HCT116 (cell line): ENCODE data around the gene PDE2A. TPM values are rescaled to one million over a fixed set of nuclear protein-coding genes. Genes with fewer than 3 reads are reported as not detected.

Experiments
- ATAC-seq: fragments of 200-7000 bp; cut with Tn5 transposase; 2 replicates; pipeline ENCODE4 v1.9.1; 2020; ENCODE audit warnings: mild to moderate bottlenecking, moderate library complexity
- BruUV-seq: library from RNA; stranded (reverse); fragments of 400-500 nt; replicated peaks from 2 replicates; lab custom pipeline; 2021; lab: Mats Ljungman, UMichigan
- CTCF ChIA-PET: fragments of 300-600 bp; sonication (Branson Sonifier 250); formaldehyde crosslinking; loops from one replicate; lab custom pipeline; 2021; ENCODE audit warnings: antibody characterized with exemption; lab: Charles Lee
- POLR2A ChIA-PET: fragments of 300-600, 350-600 bp; sonication (Branson Sonifier 250); formaldehyde crosslinking; loops from one replicate; lab custom pipeline; 2021; ENCODE audit warnings: antibody characterized with exemption; lab: Charles Lee
- RAD21 ChIA-PET, 2 experiments: fragments of 300-600 bp; sonication (Branson Sonifier 250); formaldehyde crosslinking; loops; one replicate each; lab custom pipeline; 2023; ENCODE audit warnings: low total read pairs in 2 of 2; ENCODE audit not compliant: uncharacterized antibody in 2 of 2, unreplicated experiment in 2 of 2, low non-redundant PET in 1 of 2; lab: Charles Lee
- DNase-seq: peaks from one replicate; pipeline ENCODE4 v3.0.0-alpha.2; 2010; ENCODE audit warnings: low read depth, low spot score
- H2AFZ ChIP-seq: fragments of 200-600 bp; shearing (Covaris generic), sonication (generic); 2 replicates; pipeline ENCODE4 v1.6.1; 2017; ENCODE audit warnings: low read depth, mixed run types, mixed read lengths, antibody characterized with exemption, low read length; ENCODE audit not compliant: poor library complexity, severe bottlenecking
- H3K27ac ChIP-seq: 2 replicates; pipeline ENCODE4 v1.5.1; 2012; ENCODE audit warnings: low read depth, low read length
- H3K27me3 ChIP-seq: fragments of 200-600 bp; sonication (generic); 2 replicates; pipeline ENCODE4 v1.6.1; 2016; ENCODE audit warnings: mixed run types, low read length, mixed read lengths; ENCODE audit not compliant: insufficient read depth
- H3K36me3 ChIP-seq, 2 experiments: fragments of 200-500 bp in 1 of 2; fragments of 200-600 bp in 1 of 2; sonication (Bioruptor generic) in 1 of 2; sonication (generic) in 1 of 2; 2 replicates each; pipeline versions ENCODE4 v1.5.1 to v1.6.1; 2014 to 2016; ENCODE audit warnings: low read length in 2 of 2, inconsistent platforms in 1 of 2, mixed read lengths in 1 of 2, mixed run types in 1 of 2; ENCODE audit not compliant: insufficient read depth in 2 of 2, control insufficient read depth in 1 of 2
- H3K4me1 ChIP-seq, 2 experiments: fragments of 200-600 bp in 1 of 2; sonication (generic) in 1 of 2; 2 replicates each; pipeline versions ENCODE4 v1.5.1 to v1.6.1; 2012 to 2017; ENCODE audit warnings: low read length in 2 of 2, inconsistent platforms in 1 of 2, mild to moderate bottlenecking in 1 of 2, mixed read lengths in 1 of 2, mixed run types in 1 of 2, moderate library complexity in 1 of 2; ENCODE audit not compliant: insufficient read depth in 2 of 2, control insufficient read depth in 1 of 2
- H3K4me2 ChIP-seq: fragments of 200-600 bp; sonication (generic); 2 replicates; pipeline ENCODE4 v1.6.1; 2017; ENCODE audit warnings: mixed run types, low read length, mixed read lengths
- H3K4me3 ChIP-seq, 2 experiments: fragments of 200-600 bp in 1 of 2; sonication (generic) in 1 of 2; replicated peaks in 1 of 2; 2 replicates each; pipeline ENCODE4 v1.5.1; 2011 to 2016; ENCODE audit warnings: low read length in 2 of 2, control low read depth in 1 of 2, low read depth in 1 of 2, mild to moderate bottlenecking in 1 of 2, mixed read lengths in 1 of 2, mixed run types in 1 of 2
- H3K79me2 ChIP-seq: fragments of 200-600 bp; sonication (generic); 2 replicates; pipeline ENCODE4 v1.6.1; 2017; ENCODE audit warnings: mild to moderate bottlenecking, mixed run types, low read length, moderate library complexity, mixed read lengths; ENCODE audit not compliant: insufficient read depth
- H3K9ac ChIP-seq: fragments of 200-600 bp; sonication (generic); 2 replicates; pipeline ENCODE4 v1.6.1; 2016; ENCODE audit warnings: low read length, mixed read lengths
- H3K9me2 ChIP-seq: fragments of 200-600 bp; sonication (generic), shearing (Covaris generic); 2 replicates; pipeline ENCODE4 v1.6.1; 2017; ENCODE audit warnings: mixed run types, mild to moderate bottlenecking, moderate library complexity; ENCODE audit not compliant: insufficient read depth
- H3K9me3 ChIP-seq, 2 experiments: fragments of 200-500 bp in 1 of 2; fragments of 200-600 bp in 1 of 2; sonication (Bioruptor generic) in 1 of 2; sonication (generic) in 1 of 2; 2 replicates each; pipeline ENCODE4 v1.6.1; 2014 to 2017; ENCODE audit warnings: low read length in 2 of 2, mixed read lengths in 2 of 2, inconsistent platforms in 1 of 2, low read depth in 1 of 2, mild to moderate bottlenecking in 1 of 2, mixed run types in 1 of 2, moderate library complexity in 1 of 2; ENCODE audit not compliant: control insufficient read depth in 1 of 2, insufficient read depth in 1 of 2
- H4K20me1 ChIP-seq: fragments of 200-600 bp; sonication (generic), shearing (Covaris generic); 2 replicates; pipeline ENCODE4 v1.6.1; 2017; ENCODE audit warnings: mixed run types, mild to moderate bottlenecking, moderate library complexity; ENCODE audit not compliant: insufficient read depth
- CBX3 ChIP-seq: IDR thresholded peaks from 2 replicates; pipeline ENCODE4 v1.6.1; 2012; ENCODE audit warnings: low read depth
- CTCF ChIP-seq, 3 experiments: fragments of 200-600 bp in 1 of 3; sonication (generic) in 1 of 3; IDR thresholded peaks in 2 of 3; conservative IDR thresholded peaks in 1 of 3; 2 replicates each; pipeline ENCODE4 v1.5.1; 2012 to 2017; ENCODE audit warnings: low read depth in 2 of 3, low read length in 2 of 3, antibody characterized with exemption in 1 of 3, borderline replicate concordance in 1 of 3, control low read depth in 1 of 3, mild to moderate bottlenecking in 1 of 3, mixed read lengths in 1 of 3, mixed run types in 1 of 3, moderate library complexity in 1 of 3; ENCODE audit not compliant: insufficient read depth in 1 of 3
- EGR1 ChIP-seq: IDR thresholded peaks from 2 replicates; pipeline ENCODE4 v1.6.1; 2012; ENCODE audit warnings: low read depth
- ELF1 ChIP-seq: IDR thresholded peaks from 2 replicates; pipeline ENCODE4 v1.6.1; 2012; ENCODE audit warnings: low read depth, borderline replicate concordance
- EZH2 ChIP-seq: fragments of 200-600 bp; sonication (generic); IDR thresholded peaks from 2 replicates; pipeline ENCODE4 v1.6.1; 2017; ENCODE audit warnings: antibody characterized with exemption, mixed run types
- FOSL1 ChIP-seq: IDR thresholded peaks from 2 replicates; pipeline ENCODE4 v1.6.1; 2012; ENCODE audit warnings: low read depth
- JUND ChIP-seq: IDR thresholded peaks from 2 replicates; pipeline ENCODE4 v1.6.1; 2012
- POLR2A ChIP-seq: IDR thresholded peaks from 2 replicates; pipeline ENCODE4 v1.7.0; 2011; ENCODE audit warnings: borderline replicate concordance; ENCODE audit not compliant: insufficient read depth, insufficient read length; ENCODE audit errors: extremely low read depth
- SP1 ChIP-seq: IDR thresholded peaks from 2 replicates; pipeline ENCODE4 v1.6.1; 2012; ENCODE audit warnings: low read depth
- SRF ChIP-seq: IDR thresholded peaks from 2 replicates; pipeline ENCODE4 v1.6.1; 2012; ENCODE audit warnings: low read depth
- TCF7L2 ChIP-seq: IDR thresholded peaks from 2 replicates; pipeline ENCODE4 v1.7.0; 2011; ENCODE audit warnings: borderline replicate concordance, inconsistent platforms; ENCODE audit not compliant: insufficient read depth, insufficient read length; ENCODE audit errors: extremely low read depth
- YY1 ChIP-seq: IDR thresholded peaks from 2 replicates; pipeline ENCODE4 v1.6.1; 2011; ENCODE audit warnings: low read length, low read depth, moderate library complexity, mild to moderate bottlenecking; ENCODE audit not compliant: insufficient replicate concordance; ENCODE audit errors: extremely low read depth
- ZFX ChIP-seq: fragments of 450-650 bp; IDR thresholded peaks from 2 replicates; pipeline ENCODE4 v1.6.1; 2017
- ZNF274 ChIP-seq: fragments of 200-500 bp; sonication (Bioruptor generic); IDR thresholded peaks from 2 replicates; pipeline ENCODE4 v1.6.1; 2014; ENCODE audit warnings: mild to moderate bottlenecking, low read depth, low read length, inconsistent platforms
- intact Hi-C: fragments of 100-400 bp; cut with micrococcal nuclease; formaldehyde crosslinking; loops from 2 replicates; pipeline ENCODE4 v1.10.0; 2022
- total RNA-seq: library from RNA; stranded (reverse); gene quantifications from one replicate; pipeline ENCODE4 v1.2.1, GENCODE V29; 2021; ENCODE audit not compliant: unreplicated experiment
- TF ChIP-seq, protein P1 (sequence below): IDR thresholded peaks from 2 replicates; pipeline ENCODE4 v1.6.1; 2012
- TF ChIP-seq, protein P2 (sequence below): IDR thresholded peaks from 2 replicates; pipeline ENCODE4 v1.6.1; 2011; ENCODE audit warnings: mild to moderate bottlenecking, low read length, moderate library complexity; ENCODE audit not compliant: insufficient replicate concordance; ENCODE audit errors: extremely low read depth

The PDE2A gene
- total RNA-seq, 1 experiment from 2014 or later = 7.6 TPM

DNA sequence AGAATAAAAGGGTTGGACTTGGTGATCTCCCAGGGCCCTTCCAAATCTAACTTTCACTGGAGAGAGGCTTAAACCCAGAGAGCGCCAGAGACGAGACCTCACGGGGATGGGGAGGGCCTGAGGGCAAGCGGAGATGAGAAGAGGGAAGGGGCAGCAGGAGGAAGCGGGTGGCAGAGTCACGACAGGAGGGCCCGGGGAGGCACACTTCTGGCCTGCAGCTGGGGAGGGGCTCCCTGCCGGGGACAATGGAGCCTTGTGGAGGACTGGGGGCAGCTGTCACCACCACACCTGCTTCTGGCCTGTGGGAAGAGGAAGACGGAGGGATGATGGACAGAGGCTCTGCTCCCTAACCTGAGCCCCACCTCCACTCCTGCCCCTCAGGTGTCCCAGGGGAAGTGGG is 40.2 kb downstream of the PDE2A start:
- Histone ChIP-seq H3K9me3 (no peaks in the 10 kb centered on the region), H3K9me2 (no peaks in the 10 kb centered on the region), H3K9ac (no peak overlapping the region), H3K4me1 (peaks cover 7 to 13% of the 10 kb centered on the region in 2 experiments), H4K20me1 (no peaks in the 10 kb centered on the region), H3K27ac (no peak overlapping the region), H3K4me3 (no peak overlapping the region), H3K36me3 (no peaks in the 10 kb centered on the region), H3K27me3 (no peaks in the 10 kb centered on the region), H3K4me2 (no peak overlapping the region), H2AFZ (no peak overlapping the region), H3K79me2 (no peaks in the 10 kb centered on the region)
- DNase-seq (no peak), ATAC-seq (no peak)
- RAD21 ChIA-PET = no interaction called here
- CTCF ChIA-PET = no interaction called here
- intact Hi-C loops = no loop called here
- POLR2A ChIA-PET = no interaction called here
- TF ChIP-seq YY1 = no peak
- TF ChIP-seq, protein P1, sequence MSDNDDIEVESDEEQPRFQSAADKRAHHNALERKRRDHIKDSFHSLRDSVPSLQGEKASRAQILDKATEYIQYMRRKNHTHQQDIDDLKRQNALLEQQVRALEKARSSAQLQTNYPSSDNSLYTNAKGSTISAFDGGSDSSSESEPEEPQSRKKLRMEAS = no peak
- no peak for TF ChIP-seq SRF
- TF ChIP-seq POLR2A = no peak
- TF ChIP-seq TCF7L2 = no peak
- TF ChIP-seq SP1 = no peak
- TF ChIP-seq FOSL1 = no peak
- TF ChIP-seq CBX3 = no peak
- no TSS peak for BruUV-seq

GRCh38 chr11:72633068-72633467 is 41.2 kb downstream of the PDE2A start:
- Histone ChIP-seq H3K9me2 (no peaks in the 10 kb centered on the region), H2AFZ (no peak overlapping the region), H3K27me3 (no peaks in the 10 kb centered on the region), H3K4me3 (no peak overlapping the region), H3K36me3 (no peaks in the 10 kb centered on the region), H3K9me3 (no peaks in the 10 kb centered on the region), H4K20me1 (no peaks in the 10 kb centered on the region), H3K9ac (no peak overlapping the region), H3K4me2 (no peak overlapping the region), H3K79me2 (no peaks in the 10 kb centered on the region), H3K4me1 (peaks cover 7 to 13% of the 10 kb centered on the region in 2 experiments), H3K27ac (no peak overlapping the region)
- ATAC-seq (no peak), DNase-seq (no peak)
- TF ChIP-seq, protein P2, sequence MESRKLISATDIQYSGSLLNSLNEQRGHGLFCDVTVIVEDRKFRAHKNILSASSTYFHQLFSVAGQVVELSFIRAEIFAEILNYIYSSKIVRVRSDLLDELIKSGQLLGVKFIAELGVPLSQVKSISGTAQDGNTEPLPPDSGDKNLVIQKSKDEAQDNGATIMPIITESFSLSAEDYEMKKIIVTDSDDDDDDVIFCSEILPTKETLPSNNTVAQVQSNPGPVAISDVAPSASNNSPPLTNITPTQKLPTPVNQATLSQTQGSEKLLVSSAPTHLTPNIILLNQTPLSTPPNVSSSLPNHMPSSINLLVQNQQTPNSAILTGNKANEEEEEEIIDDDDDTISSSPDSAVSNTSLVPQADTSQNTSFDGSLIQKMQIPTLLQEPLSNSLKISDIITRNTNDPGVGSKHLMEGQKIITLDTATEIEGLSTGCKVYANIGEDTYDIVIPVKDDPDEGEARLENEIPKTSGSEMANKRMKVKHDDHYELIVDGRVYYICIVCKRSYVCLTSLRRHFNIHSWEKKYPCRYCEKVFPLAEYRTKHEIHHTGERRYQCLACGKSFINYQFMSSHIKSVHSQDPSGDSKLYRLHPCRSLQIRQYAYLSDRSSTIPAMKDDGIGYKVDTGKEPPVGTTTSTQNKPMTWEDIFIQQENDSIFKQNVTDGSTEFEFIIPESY = no peak
- TF ChIP-seq FOSL1 (no peak), EZH2 (no peak), ZFX (no peak), CTCF (IDR thresholded peaks at IDR 0.05 in 2 of 3, conservative IDR thresholded peaks at IDR 0.05 in 1 of 3; ENCODE audit: borderline replicate concordance in 1 of 3, insufficient read depth in 1 of 3, low read depth in 2 of 3, low read length in 2 of 3) (no peak), ELF1 (no peak), JUND (no peak), EGR1 (no peak), ZNF274 (no peak)
- no TSS peak for BruUV-seq
- ChIA-PET POLR2A (no interaction called here), CTCF (no interaction called here), RAD21 (no interaction called here)
- intact Hi-C loops = no loop called here
